HFF-Myc (cell line): Measurements from ENCODE around the gene AKAP6.

Experiments used
- DNase-seq: peaks from one replicate; pipeline ENCODE4 v3.0.0-alpha.2; 2011; ENCODE audit warnings: low read depth; ENCODE audit errors: extremely low read depth
- H3K4me3 ChIP-seq: replicated peaks from 2 replicates; pipeline ENCODE4 v1.5.1; 2011; ENCODE audit warnings: low read depth, mild to moderate bottlenecking, control low read depth, low read length
- TF ChIP-seq, protein P1 (sequence below): IDR thresholded peaks from 2 replicates; pipeline ENCODE4 v1.5.1; 2012; ENCODE audit warnings: mild to moderate bottlenecking, low read depth, low read length, control low read depth; ENCODE audit errors: missing control alignments

The AKAP6 gene

DNA sequence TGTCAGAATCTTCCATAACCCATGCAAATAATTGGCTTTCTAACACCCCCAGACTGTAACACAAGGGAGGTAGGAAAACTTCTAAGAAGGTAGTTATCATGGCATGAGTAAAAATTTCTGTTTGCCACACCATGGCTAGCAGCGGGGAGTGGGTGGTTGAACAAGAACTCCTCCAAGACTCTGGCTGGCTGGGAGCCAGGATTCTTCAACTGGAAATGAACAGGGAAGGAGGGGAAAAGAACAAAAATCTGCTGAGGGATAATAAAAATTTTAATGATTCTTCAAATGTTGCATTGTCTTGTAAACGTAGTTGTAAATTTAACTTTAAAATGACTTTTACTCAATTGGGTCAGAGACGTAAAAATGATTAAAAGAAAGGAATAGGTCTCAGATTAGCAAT, 78.9 kb downstream of the AKAP6 start:
- TF ChIP-seq, protein P1, sequence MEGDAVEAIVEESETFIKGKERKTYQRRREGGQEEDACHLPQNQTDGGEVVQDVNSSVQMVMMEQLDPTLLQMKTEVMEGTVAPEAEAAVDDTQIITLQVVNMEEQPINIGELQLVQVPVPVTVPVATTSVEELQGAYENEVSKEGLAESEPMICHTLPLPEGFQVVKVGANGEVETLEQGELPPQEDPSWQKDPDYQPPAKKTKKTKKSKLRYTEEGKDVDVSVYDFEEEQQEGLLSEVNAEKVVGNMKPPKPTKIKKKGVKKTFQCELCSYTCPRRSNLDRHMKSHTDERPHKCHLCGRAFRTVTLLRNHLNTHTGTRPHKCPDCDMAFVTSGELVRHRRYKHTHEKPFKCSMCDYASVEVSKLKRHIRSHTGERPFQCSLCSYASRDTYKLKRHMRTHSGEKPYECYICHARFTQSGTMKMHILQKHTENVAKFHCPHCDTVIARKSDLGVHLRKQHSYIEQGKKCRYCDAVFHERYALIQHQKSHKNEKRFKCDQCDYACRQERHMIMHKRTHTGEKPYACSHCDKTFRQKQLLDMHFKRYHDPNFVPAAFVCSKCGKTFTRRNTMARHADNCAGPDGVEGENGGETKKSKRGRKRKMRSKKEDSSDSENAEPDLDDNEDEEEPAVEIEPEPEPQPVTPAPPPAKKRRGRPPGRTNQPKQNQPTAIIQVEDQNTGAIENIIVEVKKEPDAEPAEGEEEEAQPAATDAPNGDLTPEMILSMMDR: no peak
- no peak for DNase-seq
- no peak overlapping the region for H3K4me3 ChIP-seq

- DNase-seq: no peak
- TF ChIP-seq, protein P1: no peak
These were observed 83.0 kb downstream of the AKAP6 start for GRCh38 chr14:32412103-32412502.

DNA sequence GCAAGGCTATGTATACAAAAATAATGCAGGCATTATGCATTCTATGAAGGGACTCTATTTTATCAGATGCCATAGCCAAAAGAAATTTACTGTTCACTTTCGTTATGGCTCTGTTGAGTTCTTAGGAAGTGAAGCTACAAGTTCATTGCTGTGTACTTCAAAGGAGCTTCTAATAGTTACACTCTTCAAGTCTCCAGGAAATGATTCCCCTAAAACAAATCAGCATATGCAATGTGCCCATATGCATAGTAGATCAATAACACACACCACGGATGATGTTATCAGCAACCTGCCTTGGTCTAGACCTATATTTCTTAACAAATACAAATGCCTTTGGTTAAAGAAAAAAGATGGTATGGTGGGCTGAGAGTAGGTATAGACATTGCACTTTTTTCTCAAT, 83.4 kb downstream of the AKAP6 start:
- no peak overlapping the region for H3K4me3 ChIP-seq
- TF ChIP-seq, protein P1: no peak
- DNase-seq: no peak

More at GRCh38 chr14:32412103-32412502, 83.0 kb downstream of the AKAP6 start:
- H3K4me3 ChIP-seq: no peak overlapping the region

DNA sequence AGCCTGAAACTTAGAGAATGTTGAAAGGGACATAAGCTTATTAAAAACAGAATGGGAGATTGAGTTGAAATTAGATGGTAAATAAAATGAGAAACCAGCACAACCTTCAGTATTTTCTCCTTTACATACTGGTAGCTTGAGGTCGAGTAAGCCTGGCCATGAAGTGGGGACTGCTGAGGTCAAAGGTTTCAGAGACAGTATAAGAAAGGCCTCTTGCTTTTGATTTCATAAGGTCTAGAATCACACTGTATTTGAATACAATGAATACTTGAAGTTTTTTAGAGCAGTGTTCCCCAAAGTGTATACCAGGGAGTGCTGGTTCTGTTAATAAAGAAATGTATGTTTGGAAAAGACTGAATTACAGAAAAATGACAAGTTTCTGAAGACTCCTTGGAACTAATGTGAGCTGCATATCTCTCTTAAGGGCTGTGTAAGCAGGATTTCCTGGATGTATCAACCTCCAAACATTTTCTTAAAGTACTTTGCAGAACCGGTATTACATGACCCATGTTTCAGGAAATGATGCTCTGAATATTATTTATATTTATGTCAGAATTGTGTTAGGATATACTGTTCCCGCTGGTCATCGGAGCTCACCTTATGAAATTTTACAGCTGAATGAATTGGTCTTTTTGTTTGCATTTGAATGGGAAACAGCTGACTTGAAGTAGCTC, 85.0 kb downstream of the AKAP6 start:
- H3K4me3 ChIP-seq: no peak overlapping the region
- no peak for DNase-seq
- TF ChIP-seq, protein P1: no peak

- TF ChIP-seq, protein P1: no peak
- no peak overlapping the region for H3K4me3 ChIP-seq
- no peak for DNase-seq
These were observed 85.7 kb downstream of the AKAP6 start for GRCh38 chr14:32414808-32415255.

GRCh38 chr14:32417956-32418552, 89.0 kb downstream of the AKAP6 start:
- DNase-seq: peak; percentile 59
- TF ChIP-seq, protein P1: no peak
- no peak overlapping the region for H3K4me3 ChIP-seq
